ENCODE results near the gene FLT3.
"Not testable (repeated sequence)": the region's sequence is repeated elsewhere in the genome, so short reads cannot be mapped to it uniquely, and the experiment has no call there.

Gene FLT3

DNA sequence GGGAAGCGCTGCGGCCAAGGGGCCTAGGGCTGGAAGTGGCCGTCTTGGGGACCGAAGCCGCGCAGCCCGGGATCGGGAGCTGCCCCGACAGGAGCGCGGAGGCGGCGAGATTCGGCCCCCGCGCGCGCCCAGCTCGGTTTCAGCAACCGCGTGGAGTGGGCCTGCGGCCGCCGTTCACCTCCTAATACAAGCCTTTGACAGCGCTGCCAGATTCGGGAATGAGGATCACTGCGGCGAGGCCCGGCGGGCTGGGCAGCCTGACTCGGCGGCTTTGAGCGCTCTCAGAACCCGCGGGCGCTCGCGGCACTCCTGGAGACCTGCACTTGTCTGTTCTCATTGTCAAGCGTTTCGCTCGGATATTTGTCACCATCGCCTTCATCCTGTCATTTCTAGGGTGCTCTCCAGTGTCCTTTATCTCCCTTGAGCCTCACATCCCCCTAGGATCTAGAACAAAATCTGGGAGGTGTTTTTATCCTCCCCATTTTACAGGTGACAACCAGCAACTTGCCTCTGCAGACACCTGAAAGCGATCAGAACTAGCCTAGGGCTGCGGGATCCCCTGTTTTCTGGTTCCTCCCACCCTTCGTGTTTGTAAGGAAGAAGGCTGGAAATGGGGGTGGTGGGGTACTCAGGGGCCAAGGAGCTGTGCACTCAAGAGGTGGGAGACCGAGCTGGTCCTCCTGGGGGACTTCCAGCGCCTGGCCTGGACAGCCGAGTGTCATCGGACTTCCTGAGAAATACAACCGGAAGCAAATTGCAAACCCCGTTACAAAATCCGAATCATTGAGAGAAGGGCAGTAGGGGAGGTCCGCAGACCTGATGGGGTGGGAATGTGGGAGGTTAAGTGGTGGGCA lies 129.8 kb downstream of the FLT3 start:
- DNase-seq = no peak

DNA sequence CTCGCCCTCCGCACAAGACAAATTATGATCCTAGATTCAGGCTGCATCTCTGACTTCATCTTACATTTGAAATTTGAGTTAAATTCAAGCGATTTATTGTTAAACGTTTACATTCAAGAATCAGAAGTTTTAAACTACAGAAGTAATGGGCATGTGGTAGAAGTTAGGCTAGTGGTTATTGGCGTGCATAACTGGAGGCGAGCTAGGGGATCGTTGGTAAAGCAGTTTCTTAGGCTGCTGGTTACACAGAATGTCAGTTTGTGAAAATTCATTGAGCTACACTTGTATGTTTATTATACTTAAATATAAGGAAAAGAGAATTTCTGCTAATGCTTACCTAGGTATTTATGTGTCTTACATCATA lies 130.5 kb downstream of the FLT3 start:
- no peak for DNase-seq

DNA sequence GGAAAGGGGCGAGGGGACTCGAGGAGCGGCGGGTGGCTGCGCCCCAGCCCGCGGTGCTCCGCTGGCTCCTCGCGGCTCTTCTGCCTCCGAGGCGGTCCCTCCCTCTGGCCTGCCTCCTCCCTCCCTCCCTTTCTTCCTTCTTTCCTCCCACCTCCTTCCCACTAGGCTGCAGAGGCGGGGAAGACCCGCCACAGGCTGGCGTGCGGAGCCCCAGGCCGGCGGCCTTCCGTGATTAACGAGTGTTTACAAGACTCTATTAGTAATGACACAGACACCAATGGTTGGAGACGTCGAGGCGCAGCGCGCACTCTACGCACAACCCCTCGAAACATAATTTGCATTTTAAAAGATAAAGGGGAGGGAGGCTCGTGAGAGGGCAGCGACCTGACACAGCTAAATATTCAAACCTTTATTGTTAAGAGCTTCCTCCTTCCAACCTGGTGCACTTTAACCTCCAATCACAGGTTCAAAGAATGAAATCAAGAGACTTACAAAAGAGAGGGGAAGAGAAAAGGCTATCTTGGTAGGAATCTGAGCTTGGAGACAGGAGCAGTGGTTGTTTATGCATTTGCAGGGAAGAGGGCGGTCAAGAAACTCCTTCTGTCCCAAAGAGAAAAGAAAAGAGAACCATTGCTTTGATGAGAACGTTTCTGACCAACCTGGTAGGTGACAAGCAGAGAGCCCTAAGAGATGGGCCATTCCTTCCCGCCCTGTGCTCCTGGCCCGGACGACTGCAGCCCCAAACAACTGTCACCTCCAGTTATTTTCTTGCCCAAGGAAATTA lies 131.1 kb downstream of the FLT3 start, which contains the start of gene CDX2:
Gene CDX2, minus strand, starts transcription at position 234 of the 784 bp plus-strand sequence. CDS start 309 bp downstream, outside the sequence.
- no peak for DNase-seq

DNA sequence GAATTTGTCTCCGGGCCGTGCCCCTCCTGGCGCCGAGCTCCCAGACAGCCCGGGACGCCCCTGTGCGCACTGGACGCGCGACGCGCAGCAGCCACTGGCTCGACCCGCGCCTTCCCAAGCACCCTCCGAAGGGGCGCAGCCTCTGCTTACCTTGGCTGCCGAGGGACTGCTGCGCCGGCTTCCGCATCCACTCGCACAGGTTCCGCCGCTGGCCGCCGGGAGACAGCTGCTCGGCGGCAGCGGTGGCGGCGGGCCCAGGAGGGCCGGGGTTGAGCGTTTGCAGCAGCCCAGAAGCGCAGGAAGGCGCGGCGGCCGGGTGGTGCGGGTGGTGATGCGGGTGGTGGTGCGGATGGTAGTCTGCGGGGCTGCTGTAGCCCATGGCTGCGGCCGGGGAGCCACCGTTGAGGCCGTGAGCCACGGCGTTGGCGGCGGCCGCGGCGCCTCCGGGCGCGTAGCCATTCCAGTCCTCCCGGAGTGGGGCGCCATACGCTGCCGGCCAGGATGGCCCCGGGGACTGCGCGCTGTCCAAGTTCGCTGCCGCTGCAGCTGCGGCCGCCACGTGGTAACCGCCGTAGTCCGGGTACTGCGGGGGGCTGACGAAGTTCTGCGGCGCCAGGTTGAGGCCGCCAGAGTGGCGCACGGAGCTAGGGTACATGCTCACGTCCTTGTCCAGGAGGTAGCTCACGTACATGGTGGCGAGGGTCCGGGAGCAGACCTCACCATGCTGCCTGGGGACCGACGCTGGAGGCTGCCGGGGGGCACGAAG lies 131.9 kb downstream of the FLT3 start:
- DNase-seq = no peak

DNA sequence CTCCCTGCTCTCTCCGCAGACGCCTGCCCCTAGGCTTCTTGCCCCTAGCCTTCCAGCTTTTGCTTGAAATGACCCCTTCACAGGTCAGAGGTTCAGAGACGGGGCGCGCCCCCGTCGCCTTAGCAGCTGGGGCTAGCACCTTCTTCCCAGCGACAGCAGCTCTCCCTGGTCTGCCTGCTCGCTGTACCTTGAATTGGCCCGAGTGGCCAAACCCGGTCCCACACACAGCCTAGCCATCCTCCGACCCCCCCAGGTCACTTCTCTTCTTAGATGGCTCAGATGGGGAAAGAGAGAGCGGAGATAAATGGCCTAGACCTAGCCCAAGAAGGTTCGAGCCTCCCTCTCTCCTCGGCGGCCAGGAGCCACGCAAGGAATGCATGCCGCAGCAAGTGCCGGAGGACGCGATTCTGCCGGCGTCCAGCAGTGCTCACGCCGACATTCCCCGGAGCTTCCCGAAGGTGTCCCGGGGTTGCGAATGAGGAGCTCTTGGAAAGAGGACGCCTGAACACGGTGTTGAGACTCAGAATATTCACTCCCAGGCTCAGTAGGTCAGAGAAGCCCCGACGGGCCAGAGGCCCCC lies 132.6 kb downstream of the FLT3 start:
- no peak for DNase-seq

DNA sequence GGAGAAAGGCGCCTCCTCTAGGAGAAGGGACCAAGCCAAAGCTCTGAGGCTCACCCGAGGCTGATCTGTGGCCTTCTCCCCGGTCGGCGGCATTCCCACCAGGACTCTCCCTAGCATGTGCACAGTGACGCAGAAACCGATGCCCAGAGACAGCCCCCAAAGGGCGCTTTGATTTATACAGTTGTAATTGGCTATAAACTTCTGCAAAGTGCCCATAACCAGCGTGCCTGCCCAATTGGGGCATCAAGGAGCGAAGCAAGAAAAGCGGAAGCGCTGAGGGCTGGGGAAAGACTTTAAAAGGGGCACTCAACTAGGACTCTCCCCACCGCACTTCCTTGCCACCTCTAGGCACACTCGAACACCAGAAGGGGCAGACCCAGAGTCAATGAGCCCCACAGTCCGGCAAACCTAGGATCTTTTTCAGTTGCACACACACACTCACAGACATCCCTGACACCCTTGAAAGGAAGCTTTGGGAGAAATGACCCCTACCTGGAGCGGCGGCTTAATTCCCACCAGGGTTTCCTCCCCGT lies 133.1 kb downstream of the FLT3 start:
- DNase-seq = no peak

DNA sequence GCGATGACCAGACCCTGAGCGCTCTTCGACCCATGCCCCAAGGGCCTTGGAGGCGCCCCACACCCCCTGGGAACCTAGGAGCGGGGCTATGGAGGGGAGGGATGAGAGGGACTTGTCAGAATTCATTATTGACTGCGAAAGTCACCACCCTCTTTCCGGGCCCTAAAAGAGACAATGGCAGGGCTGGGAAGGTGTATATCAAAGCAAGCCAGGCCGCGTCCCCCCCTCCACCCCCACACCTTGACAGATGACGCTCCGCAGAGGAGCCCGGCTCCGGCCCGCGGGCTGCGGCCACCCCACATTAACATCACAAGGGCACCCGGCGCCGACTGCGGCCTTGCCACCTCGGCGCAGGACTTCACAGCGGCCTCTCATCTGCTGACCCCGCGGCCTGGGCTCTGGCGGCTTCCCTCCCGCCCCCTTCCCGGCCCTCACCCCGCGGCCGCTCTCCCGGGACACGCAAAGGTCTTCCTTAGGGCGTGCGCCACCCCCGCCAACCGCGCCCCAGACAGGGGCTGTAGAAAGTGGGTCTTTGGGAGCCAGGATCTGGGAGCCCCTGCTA lies 133.7 kb downstream of the FLT3 start:
- DNase-seq = no peak

DNA sequence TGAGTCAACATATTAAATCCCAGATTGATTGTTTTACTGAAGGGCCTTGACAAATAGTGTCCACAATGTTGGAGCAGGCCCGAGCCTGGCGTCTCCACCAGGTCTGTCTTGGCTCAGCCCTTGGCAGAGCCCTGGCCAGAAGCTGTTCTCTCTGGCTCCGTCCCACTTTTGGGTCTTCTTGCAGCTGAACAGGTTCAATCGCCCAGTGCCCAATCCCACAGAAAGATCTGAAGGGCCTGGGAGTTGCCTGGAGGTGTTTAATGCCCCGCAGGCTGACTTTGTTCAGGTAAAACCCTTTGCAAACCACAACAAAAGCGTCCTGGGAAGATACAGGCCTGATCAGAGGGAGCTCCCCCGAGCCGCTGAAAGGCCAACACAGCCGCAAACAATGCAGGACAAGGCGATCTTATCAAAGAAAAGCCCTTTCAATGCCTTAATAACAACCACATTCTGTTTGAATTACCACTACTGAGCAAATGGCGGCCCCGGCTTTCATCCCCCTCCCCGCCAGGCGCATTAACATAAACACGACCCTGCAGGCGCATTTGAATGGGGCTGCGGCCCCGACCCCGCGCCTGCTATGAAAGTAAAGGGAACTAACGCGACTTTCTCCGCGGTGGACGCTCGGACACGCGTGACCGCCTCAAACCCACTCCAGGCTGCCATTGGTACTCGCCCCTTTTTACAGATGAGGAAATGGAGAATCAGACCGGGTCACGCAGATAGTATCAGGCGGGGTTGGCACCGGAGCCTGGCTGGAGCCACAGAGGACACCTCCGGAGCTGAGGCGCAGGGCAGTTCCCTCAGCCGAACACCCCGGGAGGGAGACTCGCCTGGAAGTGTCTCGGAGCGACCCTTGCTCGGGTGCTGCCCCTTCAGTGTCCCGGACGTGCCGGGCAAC lies 134.4 kb downstream of the FLT3 start:
- no peak for DNase-seq

DNA sequence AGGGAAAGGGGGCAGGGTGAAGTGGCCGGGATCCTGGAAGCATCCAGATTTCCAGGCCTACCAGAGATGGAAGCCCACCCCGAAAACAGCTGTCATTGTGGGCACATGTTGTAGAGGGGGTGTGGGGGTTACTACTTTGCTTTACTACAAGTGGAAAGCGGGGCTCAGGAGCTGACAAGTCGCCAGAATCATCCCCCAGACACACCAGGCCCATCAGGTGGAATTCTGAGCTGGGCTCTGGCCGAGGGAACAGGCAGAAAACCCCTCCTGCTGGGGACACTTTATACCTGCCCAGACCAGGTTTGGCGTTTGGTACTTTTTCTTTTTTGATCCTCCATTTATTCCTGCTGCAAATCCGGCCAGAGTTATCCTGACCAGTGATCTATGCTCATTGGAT lies 135.0 kb downstream of the FLT3 start:
- no peak for DNase-seq

DNA sequence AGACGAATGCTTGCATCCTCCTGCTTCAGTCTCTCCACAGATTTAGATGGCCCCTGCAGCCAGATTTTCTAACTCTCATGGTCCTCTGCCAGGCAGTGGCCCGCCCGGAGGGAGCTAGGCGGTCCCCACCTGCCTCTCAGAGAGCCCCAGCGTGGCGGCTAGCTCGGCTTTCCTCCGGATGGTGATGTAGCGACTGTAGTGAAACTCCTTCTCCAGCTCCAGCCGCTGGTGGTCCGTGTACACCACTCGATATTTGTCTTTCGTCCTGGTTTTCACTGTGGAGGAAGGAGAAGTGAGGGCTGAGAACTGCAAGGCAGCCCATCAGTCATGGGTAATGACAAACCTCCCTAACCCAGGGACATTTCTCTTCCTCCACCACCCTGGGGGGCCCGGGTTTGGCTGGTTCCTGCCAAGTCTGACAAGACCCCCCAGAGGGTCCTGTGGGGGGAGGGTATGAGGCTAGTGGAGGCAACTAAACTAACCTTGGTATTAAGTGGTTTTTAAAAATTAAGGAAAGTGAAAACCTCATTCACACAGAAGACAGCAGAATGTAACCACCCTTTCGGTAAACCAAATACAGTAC lies 135.5 kb downstream of the FLT3 start:
- DNase-seq = no peak

DNA sequence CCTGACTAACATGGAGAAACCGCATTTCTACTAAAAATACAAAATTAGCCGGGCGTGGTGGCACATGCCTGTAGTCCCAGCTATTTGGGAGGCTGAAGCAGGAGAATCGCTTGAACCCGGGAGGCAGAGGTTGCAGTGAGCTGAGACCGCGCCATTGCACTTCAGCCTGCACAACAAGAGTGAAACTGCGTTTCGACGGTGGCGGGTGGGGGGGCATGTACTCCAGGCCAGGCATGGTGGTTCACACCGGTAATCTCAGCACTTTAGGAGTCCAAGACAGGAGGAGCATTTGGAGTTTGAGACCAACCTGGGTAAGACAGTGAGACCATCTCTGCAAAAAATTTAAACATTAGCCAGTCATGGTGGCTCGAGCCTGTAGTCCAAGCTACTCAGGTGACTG lies 136.2 kb downstream of the FLT3 start:
- DNase-seq = not testable (repeated sequence)

DNA sequence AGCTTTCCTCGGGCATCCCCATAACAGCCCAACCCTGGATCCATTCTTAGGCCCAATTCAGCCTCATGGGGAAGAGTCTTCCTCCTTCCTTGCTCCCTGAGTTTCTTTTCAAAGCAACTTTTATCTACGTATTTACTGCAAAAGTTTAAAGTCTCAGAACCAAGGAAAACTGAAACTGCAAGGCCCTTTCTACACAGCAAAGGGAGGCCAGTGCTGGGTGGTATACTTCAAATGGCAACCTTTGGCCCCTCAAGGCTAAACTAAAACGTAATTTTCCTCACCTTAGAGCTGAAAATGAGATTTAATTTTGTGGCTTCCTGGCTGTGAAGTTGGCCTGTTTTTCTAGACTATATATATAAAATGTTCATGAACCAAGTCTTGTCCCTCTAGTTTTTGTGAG lies 136.9 kb downstream of the FLT3 start:
- no peak for DNase-seq

DNA sequence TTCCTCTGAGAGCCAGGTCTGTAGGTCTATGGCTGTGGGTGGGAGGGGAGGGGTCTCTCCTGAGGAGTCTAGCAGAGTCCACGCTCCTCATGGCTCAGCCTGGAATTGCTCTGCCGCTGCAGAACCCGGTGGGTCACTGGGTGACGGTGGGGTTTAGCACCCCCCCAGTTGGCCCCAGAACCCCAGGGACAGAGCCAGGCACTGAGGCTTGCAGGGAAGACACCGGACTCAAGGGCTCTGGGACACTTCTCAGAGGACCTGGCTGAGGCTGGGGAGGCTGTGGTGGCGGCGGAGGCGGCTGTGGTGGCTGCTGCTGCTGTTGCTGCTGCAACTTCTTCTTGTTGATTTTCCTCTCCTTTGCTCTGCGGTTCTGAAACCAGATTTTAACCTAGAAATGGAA lies 137.4 kb downstream of the FLT3 start:
- no peak for DNase-seq

DNA sequence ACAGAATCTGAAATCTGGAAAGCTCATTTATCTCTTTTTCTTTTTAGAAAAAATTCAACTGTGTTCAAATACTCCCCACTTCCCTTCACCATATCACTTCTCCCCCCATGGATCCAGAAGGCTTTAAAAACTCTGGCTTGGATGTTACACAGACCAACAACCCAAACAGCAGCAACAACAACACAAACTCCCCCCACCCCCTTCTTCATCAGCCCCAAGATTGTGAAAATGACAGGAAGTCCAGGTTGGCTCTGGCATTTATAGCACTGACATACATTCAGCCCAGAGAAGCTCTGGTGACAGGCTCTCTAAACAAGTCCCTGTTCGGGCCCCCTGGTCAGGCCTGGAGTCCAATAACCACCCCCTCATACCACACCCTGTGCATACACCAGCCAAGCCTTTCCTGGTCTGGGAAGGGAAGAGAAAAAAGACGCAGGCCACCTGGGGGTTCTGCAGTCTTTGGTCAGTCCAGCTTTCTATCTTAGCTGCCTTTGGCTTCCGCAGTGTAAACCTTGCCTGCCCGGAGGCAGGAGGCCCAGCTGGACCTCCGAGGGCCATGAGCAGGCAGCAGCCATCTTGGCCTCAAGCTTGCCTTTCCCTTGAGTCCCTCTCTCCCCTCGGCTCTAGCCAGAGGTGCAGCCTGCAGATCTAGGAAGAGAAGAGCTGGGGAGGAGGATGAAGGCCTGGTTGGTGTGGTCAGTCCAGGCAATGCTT lies 138.1 kb downstream of the FLT3 start:
- DNase-seq = no peak

DNA sequence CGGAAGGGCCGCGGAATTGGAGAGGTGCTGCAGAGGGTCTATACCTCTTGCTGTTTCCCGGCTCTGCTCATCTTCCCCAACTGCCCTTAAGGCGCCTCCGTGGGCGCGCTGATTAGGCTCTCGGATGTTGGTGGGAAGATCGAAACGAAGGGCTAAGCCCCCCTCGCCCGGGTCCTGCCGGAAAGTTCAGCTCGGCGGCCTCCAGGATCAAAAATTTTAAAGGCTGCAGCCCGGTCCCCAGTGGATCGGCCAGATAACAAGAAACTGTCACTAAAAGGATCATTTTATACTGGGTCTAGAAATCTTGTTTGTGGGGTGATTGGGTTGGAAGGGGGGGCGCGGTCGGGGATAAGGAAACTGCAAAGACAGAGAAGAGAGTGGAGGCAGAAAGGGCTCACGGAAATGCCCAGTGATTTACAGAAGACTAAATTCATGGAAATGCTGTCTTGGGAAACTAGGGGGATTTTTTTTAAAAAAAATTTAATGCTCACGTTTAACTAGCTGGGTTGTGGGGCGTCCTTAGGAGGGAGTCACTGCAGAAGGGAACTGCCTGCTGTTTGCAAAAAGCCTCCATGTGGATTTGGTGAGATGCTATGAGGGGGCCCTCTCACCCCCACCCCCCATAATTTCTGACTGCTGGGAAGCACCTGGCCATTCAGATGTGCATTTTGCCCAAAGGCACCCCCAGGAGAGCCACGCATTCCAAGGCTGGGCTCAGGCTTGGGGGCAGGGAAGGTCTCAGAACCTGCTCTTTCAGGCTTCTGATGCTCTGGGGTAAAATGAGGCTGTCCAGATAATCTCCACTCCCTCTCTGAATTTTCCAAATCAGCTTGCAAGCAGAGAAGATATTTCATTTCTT lies 138.9 kb downstream of the FLT3 start:
- DNase-seq = no peak

DNA sequence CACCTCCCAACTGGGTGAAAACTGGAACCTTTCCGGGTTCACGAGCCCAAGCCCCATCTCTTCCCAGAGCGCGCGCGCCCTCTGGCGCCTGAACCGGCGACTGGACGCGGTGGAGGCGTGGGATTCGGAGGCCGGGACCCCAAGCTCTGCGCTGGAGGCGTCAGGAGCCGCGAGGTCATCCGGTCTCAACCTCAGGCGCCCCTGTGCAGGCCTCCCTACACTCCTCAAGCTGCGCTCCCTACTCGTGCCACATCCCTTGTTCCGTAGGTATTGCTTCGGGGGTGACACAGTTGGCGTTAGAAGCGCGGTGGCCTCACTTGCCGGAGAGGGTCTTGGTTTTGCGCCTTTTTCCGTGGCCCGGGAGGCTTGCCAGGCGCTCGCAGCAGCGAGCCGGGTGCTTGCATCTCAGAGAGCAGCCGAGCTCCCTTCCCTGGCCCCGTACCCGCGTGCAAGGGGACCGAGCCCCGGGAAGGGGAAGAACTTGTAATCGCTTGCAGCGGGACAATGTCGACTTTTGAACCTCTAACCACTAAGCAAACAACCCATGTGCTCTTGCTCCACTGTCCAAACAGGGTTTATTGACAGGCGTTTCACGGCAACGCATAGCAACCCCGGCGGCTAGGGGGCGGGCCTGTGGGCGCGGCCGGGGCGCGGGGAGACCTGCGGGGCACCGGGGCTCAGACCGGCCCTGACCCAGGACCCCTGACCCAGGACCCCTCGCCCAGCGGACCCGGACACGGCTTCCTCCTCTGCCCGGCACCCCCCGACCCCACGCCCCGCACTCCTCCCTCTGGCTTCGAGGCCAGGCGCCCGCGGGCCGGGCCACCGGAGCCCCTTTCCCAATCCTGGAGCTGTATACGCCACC lies 139.8 kb downstream of the FLT3 start:
- no peak for DNase-seq

DNA sequence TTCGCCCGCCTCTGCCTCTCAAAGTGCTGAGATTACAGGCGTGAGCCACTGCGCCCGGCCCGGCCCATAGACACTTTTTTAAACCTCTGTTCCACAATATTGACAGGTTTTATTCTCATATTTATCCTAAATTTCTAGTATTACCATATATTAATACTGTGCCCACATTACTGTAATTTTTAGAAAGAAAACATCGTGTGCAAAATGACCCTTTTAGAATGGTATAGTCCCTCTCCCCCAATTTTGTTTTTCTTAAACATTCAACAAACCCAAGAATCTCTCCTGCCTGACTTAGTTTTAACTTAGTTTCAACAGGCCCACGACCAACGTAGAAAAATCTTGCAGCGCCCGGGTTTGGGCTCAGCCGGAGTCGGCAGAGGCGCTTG lies 140.4 kb downstream of the FLT3 start:
- DNase-seq = no peak

DNA sequence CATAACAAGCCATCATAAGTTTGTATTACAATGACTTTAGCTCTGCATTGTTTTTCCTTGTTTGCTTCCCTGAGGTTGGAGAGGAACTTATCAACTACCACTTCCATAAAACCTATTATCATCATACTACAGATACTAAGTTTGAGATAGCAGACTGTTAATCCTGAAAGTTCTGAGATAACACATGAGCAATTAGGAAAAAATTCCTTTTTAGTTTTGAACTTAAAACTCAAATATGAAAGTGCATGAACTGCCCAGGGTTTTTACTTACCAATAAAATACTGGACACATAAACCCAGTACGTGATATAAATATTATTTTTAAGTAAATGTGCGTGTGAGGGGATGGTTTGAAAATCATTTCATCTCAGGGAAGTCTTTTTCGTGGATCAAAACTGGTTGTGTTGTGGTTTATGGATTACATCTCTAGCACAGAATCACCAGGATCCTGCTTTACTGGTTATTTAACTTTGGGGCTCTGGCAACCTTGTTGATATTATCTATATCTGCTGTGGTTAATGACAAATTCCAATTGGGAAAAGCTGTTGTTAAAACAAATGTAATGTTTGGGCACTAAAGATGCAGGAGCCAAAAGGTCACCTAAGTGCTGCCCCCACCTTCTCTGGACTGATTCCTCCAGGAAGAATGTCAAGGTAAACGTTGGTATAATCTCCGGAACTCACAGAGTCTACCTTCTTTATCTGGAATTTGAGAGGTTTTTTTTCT lies 143.6 kb downstream of the FLT3 start:
- DNase-seq = no peak
